B cell (primary cell): Measurements from ENCODE around the gene TMEM115.

Experiments used
- EZH2 ChIP-seq: IDR thresholded peaks from 2 replicates; pipeline ENCODE4 v1.6.1; 2012; ENCODE audit warnings: borderline replicate concordance, low read depth, mild to moderate bottlenecking, moderate library complexity, low read length; ENCODE audit not compliant: insufficient read depth, poor library complexity, severe bottlenecking
- TF ChIP-seq, protein P1 (sequence below): fragments of 200-600 bp; IDR thresholded peaks from one replicate; pipeline ENCODE4 v1.8.0; 2022; ENCODE audit warnings: antibody characterized with exemption, mild to moderate bottlenecking

DNA sequence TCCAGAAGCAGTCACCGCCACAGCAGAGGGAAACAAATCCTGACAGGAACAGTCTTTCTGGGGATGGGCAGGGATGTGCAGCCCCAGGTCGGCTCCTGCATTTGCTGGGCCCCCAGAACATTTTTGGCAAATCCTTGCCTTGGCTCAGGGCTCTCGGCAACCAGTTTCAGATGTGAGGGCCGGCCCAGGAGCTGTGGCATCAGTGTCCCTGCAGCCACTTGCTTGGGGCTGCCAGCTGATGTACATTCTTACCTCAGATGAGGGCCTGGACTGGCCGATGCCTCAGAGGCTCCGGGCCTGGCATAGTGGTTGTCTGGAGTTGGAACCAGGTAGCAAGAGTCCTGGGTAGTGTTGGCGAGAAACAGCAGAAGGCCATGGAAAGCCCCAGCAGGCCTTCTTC, 4.5 kb downstream of the TMEM115 start:
- TF ChIP-seq, protein P1, sequence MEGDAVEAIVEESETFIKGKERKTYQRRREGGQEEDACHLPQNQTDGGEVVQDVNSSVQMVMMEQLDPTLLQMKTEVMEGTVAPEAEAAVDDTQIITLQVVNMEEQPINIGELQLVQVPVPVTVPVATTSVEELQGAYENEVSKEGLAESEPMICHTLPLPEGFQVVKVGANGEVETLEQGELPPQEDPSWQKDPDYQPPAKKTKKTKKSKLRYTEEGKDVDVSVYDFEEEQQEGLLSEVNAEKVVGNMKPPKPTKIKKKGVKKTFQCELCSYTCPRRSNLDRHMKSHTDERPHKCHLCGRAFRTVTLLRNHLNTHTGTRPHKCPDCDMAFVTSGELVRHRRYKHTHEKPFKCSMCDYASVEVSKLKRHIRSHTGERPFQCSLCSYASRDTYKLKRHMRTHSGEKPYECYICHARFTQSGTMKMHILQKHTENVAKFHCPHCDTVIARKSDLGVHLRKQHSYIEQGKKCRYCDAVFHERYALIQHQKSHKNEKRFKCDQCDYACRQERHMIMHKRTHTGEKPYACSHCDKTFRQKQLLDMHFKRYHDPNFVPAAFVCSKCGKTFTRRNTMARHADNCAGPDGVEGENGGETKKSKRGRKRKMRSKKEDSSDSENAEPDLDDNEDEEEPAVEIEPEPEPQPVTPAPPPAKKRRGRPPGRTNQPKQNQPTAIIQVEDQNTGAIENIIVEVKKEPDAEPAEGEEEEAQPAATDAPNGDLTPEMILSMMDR: no peak
- no peak for TF ChIP-seq EZH2
